ENCODE measurements around the gene TTLL11.

TTLL11 gene

DNA sequence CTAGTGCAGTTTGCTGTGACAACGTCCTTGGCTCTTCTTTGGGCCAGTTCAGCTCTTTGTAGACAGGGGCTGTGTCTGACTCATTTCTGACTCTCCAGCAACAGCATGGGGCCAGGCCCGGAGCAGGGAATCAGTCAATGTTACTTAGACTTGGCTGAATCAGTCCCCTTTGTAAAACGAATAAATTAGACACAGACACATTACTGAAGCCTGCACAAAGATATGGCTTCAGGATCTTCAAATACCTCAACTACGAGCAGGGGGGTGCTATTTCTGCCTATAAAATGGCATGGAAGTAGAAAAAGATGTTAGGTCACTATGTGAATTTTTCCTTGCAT, 204.7 kb downstream of the TTLL11 start:
- Histone ChIP-seq H3K9ac (ENCODE audit: low read depth, low read length, poor library complexity, severe bottlenecking) (no peak overlapping the region), H2AFZ (ENCODE audit: low read length) (no peak overlapping the region), H3K4me3 (ENCODE audit: low read length, poor library complexity, severe bottlenecking) (no peak overlapping the region), H3K79me2 (ENCODE audit: insufficient read depth, low read length) (no peaks in the 10 kb centered on the region), H3K27me3 (ENCODE audit: insufficient read depth, low read length, poor library complexity, severe bottlenecking) (no peaks in the 10 kb centered on the region), H3K4me2 (ENCODE audit: low read depth, low read length, poor library complexity, severe bottlenecking) (no peak overlapping the region), H3K4me1 (ENCODE audit: insufficient read depth, low read length, poor library complexity, severe bottlenecking) (peaks cover 8% of the 10 kb centered on the region), H3K36me3 (ENCODE audit: insufficient read depth, low read length) (no peaks in the 10 kb centered on the region), H3K9me2 (replicated peaks; ENCODE audit: low read depth, low read length) (no peaks in the 10 kb centered on the region), H3K9me3 (ENCODE audit: insufficient read depth, low read depth, low read length) (no peaks in the 10 kb centered on the region), H3F3A (ENCODE audit: low read depth) (no peaks in the 10 kb centered on the region), H4K20me1 (ENCODE audit: insufficient read depth, low read length, poor library complexity, severe bottlenecking) (peaks cover 1% of the 10 kb centered on the region)
- no peak for TF ChIP-seq EZH2phosphoT487 (IDR thresholded peaks at IDR 0.05; ENCODE audit: borderline replicate concordance)
- TF ChIP-seq, protein P1, sequence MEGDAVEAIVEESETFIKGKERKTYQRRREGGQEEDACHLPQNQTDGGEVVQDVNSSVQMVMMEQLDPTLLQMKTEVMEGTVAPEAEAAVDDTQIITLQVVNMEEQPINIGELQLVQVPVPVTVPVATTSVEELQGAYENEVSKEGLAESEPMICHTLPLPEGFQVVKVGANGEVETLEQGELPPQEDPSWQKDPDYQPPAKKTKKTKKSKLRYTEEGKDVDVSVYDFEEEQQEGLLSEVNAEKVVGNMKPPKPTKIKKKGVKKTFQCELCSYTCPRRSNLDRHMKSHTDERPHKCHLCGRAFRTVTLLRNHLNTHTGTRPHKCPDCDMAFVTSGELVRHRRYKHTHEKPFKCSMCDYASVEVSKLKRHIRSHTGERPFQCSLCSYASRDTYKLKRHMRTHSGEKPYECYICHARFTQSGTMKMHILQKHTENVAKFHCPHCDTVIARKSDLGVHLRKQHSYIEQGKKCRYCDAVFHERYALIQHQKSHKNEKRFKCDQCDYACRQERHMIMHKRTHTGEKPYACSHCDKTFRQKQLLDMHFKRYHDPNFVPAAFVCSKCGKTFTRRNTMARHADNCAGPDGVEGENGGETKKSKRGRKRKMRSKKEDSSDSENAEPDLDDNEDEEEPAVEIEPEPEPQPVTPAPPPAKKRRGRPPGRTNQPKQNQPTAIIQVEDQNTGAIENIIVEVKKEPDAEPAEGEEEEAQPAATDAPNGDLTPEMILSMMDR (conservative IDR thresholded peaks at IDR 0.05; ENCODE audit: low read length) = no peak

DNA sequence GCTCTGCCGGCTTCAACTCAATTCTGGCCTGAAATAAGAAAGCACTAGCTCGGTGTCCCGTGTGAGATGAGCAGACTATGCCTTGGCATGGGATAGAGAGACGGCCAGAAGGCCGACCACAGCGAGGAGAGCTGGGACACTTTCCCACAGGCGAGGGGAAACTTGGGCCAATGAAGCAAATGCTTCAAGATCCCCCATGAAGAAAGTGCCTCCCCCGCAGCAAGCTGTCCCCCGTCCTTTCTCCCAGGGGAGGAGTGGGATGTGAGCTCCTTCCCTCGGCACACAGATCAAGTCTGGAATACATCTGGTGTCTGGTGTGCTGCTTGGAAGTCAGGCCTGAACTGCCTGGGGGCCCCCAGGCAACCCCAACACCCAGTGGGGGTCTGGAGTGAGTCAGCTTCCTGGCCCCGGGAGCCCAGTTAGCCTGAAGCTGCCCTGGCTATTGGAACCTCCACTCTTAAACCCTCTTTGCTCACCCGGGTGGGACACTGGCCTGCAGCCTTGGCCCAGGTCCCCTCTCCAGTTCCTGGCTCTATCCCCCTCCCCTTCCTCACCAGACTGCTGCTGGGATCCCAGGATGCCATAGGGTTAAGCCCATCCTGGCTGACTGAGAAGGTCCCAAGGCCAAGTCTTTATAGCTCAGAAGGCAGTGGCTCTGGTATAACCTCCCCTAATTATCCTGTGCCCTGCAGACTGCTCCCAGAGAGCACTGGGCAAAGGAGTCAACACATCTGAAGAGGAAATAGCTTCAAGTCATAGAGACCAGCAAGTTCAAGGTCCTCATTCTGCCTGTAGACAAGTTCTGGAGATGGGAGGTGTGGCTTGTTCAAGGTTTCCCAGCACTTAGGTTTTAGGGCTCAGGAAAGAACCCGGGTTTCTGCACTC, 205.3 kb downstream of the TTLL11 start:
- Histone ChIP-seq H3K4me3 (ENCODE audit: low read length, poor library complexity, severe bottlenecking) (no peak overlapping the region), H3K79me2 (ENCODE audit: insufficient read depth, low read length) (no peaks in the 10 kb centered on the region), H3K9me2 (replicated peaks; ENCODE audit: low read depth, low read length) (no peaks in the 10 kb centered on the region), H3K4me2 (ENCODE audit: low read depth, low read length, poor library complexity, severe bottlenecking) (no peak overlapping the region), H4K20me1 (ENCODE audit: insufficient read depth, low read length, poor library complexity, severe bottlenecking) (no peaks in the 10 kb centered on the region), H2AFZ (ENCODE audit: low read length) (no peak overlapping the region), H3K36me3 (ENCODE audit: insufficient read depth, low read length) (no peaks in the 10 kb centered on the region), H3K9me3 (ENCODE audit: insufficient read depth, low read depth, low read length) (no peaks in the 10 kb centered on the region), H3K27me3 (ENCODE audit: insufficient read depth, low read length, poor library complexity, severe bottlenecking) (no peaks in the 10 kb centered on the region), H3K9ac (ENCODE audit: low read depth, low read length, poor library complexity, severe bottlenecking) (no peak overlapping the region), H3K4me1 (ENCODE audit: insufficient read depth, low read length, poor library complexity, severe bottlenecking) (peaks cover 9% of the 10 kb centered on the region), H3F3A (ENCODE audit: low read depth) (no peaks in the 10 kb centered on the region)
- no peak for TF ChIP-seq EZH2phosphoT487 (IDR thresholded peaks at IDR 0.05; ENCODE audit: borderline replicate concordance)
- TF ChIP-seq, protein P1 (conservative IDR thresholded peaks at IDR 0.05; ENCODE audit: low read length) = no peak

DNA sequence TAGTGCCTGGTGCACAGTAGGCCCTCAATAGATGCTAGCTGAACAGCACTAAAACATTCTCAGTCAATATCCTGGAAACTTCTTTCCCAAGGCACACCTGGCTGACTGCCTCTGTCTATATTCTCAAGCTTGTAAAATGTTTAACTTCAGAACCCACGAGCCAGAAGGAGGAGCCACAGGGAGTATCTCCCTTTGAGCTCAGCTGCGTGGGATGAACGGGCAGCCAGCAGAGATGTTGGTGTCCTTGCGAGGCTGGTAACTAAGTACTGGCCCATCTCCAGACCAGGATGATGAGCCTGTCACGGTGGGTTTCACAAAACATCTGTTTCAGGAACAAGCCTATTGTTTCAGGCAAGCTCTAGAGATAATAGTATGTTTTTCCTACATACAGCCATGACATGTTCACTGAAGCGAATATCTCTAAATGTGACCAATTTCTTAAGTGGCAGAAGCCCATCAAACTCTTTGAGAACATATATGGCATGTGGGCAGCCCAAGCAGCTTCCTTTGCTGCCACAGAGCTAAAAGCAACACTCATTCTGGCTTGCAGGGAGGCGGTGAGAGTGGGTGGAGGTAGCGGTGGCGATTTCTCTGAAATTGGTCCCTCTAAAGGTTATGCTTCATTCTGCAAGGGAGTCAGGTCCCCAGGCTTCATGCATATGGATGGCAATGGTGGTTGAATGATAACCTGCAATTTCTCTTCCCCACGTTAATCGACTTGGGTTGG, 206.2 kb downstream of the TTLL11 start:
- no peaks in the 10 kb centered on the region for H3K9me2 ChIP-seq (replicated peaks; ENCODE audit: low read depth, low read length)
- no peaks in the 10 kb centered on the region for H3K36me3 ChIP-seq (ENCODE audit: insufficient read depth, low read length)
- TF ChIP-seq EZH2phosphoT487 (IDR thresholded peaks at IDR 0.05; ENCODE audit: borderline replicate concordance) = no peak
- TF ChIP-seq, protein P1 (conservative IDR thresholded peaks at IDR 0.05; ENCODE audit: low read length) = no peak
- H3K4me1 ChIP-seq (ENCODE audit: insufficient read depth, low read length, poor library complexity, severe bottlenecking) = peaks cover 17% of the 10 kb centered on the region
- no peaks in the 10 kb centered on the region for H3K27me3 ChIP-seq (ENCODE audit: insufficient read depth, low read length, poor library complexity, severe bottlenecking)
- H2AFZ ChIP-seq (ENCODE audit: low read length) = no peak overlapping the region
- no peaks in the 10 kb centered on the region for H3K79me2 ChIP-seq (ENCODE audit: insufficient read depth, low read length)
- no peaks in the 10 kb centered on the region for H3F3A ChIP-seq (ENCODE audit: low read depth)
- no peak overlapping the region for H3K4me3 ChIP-seq (ENCODE audit: low read length, poor library complexity, severe bottlenecking)
- H3K9ac ChIP-seq (ENCODE audit: low read depth, low read length, poor library complexity, severe bottlenecking) = no peak overlapping the region
- H4K20me1 ChIP-seq (ENCODE audit: insufficient read depth, low read length, poor library complexity, severe bottlenecking) = peaks cover 6% of the 10 kb centered on the region
- H3K9me3 ChIP-seq (ENCODE audit: insufficient read depth, low read depth, low read length) = no peaks in the 10 kb centered on the region
- no peak overlapping the region for H3K4me2 ChIP-seq (ENCODE audit: low read depth, low read length, poor library complexity, severe bottlenecking)

Data from Loucy (cell line).